ENCODE data around the gene TBCK.

DNA sequence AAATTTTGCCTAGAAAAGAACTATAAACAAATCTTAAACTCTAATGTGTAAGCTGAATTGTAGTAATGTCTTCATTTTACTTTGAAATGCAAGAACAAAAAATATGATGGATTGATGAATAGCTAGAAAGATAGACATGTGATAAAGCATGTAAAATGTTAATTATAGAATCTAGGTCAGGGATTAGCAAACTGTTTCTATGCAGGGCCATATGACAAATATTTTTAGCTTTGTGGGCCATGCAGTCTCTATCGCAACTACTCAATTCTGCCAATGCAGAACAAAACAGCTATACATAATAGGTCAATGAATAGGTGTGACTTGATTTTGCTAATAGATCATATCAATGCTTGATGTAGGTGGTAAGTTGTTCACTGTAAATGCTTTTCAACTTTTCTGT is 75.3 kb downstream of the TBCK start:
- TF ChIP-seq GATA2 (IDR thresholded peaks at IDR 0.05; ENCODE audit: low read depth, low read length), result no peak
- no peak for TF ChIP-seq GATA3 (IDR thresholded peaks at IDR 0.05; ENCODE audit: low read depth, low read length)

Data from SH-SY5Y (cell line).